ENCODE results near the gene C4A.

DNA sequence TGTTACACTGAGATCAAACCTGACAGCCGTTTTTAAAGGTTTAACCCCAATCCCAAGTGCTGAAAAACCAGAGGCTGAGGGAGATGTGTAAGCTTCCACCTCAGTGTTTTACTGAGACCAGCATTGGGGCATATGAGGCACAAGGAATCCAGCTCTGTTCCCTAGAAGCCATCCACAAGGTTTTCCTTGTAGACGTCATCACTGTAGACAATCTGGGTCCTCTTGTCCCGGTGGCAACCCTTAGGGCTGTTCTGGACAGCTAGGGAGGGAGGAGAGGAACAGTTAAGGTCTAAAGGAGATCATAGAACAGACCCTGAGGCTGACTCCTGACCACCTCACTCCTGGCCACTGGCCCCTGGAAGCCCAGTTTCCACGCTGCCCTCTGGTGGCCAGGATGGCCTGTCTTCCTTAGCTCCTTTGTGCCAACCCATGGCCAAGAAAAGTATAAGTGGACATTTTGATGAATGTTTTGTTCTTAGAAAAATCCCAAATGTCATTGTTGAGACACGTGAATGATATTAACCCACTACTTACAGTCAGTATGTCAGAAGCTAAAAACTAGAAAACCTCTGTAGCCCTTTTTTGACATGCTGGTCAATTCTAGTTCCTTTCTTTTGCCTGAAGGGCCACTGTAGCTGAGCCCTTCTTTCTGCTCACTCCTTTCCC, 29.6 kb upstream of the C4A start:
- no peak for TF ChIP-seq JUN (IDR thresholded peaks at IDR 0.05)
- no peak for TF ChIP-seq KDM1A (IDR thresholded peaks at IDR 0.05; ENCODE audit: low read depth)
- TF ChIP-seq, protein P1, sequence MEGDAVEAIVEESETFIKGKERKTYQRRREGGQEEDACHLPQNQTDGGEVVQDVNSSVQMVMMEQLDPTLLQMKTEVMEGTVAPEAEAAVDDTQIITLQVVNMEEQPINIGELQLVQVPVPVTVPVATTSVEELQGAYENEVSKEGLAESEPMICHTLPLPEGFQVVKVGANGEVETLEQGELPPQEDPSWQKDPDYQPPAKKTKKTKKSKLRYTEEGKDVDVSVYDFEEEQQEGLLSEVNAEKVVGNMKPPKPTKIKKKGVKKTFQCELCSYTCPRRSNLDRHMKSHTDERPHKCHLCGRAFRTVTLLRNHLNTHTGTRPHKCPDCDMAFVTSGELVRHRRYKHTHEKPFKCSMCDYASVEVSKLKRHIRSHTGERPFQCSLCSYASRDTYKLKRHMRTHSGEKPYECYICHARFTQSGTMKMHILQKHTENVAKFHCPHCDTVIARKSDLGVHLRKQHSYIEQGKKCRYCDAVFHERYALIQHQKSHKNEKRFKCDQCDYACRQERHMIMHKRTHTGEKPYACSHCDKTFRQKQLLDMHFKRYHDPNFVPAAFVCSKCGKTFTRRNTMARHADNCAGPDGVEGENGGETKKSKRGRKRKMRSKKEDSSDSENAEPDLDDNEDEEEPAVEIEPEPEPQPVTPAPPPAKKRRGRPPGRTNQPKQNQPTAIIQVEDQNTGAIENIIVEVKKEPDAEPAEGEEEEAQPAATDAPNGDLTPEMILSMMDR (IDR thresholded peaks at IDR 0.05): peak; percentile 71
- TF ChIP-seq JUNB (IDR thresholded peaks at IDR 0.05): no peak
- no peak for TF ChIP-seq CHD2 (IDR thresholded peaks at IDR 0.05; ENCODE audit: low read length, partially characterized antibody)
- no peak for TF ChIP-seq POLR2A (IDR thresholded peaks at IDR 0.05; ENCODE audit: low read length)
- no peak for TF ChIP-seq RCOR1 (IDR thresholded peaks at IDR 0.05; ENCODE audit: low read depth, low read length)
- TF ChIP-seq, protein P2, sequence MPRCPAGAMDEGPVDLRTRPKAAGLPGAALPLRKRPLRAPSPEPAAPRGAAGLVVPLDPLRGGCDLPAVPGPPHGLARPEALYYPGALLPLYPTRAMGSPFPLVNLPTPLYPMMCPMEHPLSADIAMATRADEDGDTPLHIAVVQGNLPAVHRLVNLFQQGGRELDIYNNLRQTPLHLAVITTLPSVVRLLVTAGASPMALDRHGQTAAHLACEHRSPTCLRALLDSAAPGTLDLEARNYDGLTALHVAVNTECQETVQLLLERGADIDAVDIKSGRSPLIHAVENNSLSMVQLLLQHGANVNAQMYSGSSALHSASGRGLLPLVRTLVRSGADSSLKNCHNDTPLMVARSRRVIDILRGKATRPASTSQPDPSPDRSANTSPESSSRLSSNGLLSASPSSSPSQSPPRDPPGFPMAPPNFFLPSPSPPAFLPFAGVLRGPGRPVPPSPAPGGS (IDR thresholded peaks at IDR 0.05): no peak
- TF ChIP-seq RFX5 (IDR thresholded peaks at IDR 0.05): no peak
